Measurements from ENCODE around the gene MAPRE2.

MAPRE2 gene

DNA sequence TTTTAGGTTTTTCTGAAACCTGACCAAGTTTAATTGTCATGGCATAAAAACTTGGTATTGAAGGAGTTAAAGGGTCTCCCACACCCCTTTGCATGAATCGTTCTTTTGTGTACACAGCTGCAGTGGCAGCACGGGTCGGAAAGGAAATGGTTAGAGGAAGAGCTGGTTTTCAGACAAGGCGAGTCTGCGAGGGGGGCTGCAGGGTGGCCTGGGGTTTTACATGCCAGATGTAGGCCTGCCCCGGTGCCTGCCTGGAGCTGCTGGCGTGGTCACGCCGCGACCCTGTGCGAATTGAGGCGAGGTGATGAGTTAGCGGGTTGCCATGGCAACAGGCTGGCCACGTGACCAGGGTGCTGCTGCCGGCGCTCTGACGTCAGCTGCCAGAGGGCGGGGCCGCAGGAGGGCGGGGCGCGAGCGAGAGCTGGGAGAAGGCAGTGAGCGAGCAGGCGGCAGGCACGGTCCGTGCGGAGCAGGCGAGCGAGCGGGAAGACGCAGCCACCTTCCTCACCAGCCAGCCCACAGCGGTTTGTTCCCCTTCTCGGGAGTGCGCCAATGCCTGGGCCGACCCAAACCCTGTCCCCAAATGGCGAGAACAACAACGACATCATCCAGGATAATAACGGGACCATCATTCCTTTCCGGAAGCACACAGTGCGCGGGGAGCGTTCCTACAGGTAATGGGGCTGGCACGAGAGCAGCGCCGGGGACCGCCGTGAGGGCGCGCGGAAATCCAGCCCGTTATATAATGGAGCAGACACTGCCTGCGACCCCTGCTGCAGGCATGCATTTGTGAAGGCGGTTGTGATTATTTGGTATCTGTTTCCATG, at the start of gene MAPRE2:
Gene MAPRE2 (plus strand): TSS at position 426 of the 827 bp plus-strand sequence. CDS start 127 bp downstream, at position 553.
- DNase-seq (ENCODE audit: low read depth in 2 of 2) = peak; percentile 99 to 100

DNA sequence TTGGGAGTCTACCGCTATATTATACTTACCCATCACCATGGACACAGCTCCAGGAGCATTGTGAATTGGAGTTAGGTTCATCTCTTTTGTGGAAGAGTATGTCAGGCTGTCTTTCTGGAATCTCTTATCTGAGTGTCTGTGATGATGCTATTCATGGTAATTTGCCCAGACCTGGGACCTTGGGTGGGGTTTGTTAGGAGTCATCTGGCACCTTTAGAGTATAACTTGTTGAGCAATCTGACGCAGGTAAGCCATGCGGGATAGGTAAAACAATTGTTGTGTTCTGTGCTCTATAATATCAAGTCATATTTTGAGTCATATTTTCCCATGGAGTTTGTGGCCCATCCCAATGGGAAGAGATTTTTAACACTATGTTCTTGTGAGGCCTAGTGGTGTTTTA, 49.7 kb upstream of the MAPRE2 start:
- no peak for DNase-seq (ENCODE audit: low read depth in 2 of 2)

DNA sequence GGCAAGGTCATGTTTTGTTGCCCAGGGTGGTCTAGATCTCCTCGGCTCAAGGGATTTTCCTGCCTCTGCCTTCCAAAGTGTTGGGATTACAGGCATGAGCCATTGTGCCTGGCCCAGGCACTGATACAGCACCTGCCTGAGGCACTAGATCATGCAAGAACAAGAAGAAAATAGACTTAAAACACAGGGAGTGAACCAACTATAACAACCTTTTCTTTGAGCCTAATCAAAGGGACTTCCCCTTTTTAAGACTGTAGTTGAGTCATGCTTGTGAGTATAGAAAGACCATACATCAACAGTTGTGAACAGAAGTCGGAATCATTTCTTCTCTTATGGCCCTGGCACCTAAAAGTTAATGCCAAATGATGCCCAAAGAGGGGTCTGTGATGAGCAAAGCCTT, 47.9 kb upstream of the MAPRE2 start:
- no peak for DNase-seq (ENCODE audit: low read depth in 2 of 2)

DNA sequence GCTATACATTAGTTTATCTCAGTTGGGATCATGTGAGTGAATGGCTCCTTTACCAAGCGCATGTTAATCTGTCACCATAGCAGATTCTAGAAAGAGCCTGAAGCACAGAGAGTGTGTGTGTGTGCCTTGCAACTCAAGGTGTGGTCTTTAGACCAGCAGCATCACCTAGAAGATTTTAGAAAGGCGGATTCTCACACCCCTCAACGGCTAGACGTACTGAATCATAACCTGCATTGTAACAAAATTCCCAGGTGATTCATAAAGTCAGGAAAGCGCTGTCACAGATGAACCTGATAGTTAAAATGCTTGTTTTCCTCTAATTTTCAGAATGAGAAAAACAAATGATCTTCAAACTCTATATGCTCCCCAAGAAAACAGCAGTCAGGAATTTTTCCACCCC, 45.5 kb upstream of the MAPRE2 start:
- no peak for DNase-seq (ENCODE audit: low read depth in 2 of 2)

DNA sequence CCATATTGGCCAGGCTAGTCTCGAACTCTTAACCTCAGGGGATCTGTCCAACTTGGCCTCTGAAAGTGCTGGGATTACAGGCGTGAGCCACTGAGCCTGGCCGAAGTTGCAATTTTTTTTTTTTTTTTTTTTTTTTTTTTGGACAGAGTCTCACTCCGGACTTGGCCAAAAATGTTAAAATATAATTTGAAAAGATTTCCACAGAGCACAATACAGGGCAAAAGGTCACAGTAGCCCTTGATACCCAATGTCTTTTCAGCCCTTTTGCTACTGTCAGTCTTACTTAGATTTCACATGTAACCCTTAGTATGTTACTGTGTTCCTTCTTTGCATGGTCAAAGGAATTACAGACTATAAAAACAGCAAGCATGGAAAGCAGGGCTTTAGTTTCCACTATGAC, 42.6 kb upstream of the MAPRE2 start:
- no peak for DNase-seq (ENCODE audit: low read depth in 2 of 2)

DNA sequence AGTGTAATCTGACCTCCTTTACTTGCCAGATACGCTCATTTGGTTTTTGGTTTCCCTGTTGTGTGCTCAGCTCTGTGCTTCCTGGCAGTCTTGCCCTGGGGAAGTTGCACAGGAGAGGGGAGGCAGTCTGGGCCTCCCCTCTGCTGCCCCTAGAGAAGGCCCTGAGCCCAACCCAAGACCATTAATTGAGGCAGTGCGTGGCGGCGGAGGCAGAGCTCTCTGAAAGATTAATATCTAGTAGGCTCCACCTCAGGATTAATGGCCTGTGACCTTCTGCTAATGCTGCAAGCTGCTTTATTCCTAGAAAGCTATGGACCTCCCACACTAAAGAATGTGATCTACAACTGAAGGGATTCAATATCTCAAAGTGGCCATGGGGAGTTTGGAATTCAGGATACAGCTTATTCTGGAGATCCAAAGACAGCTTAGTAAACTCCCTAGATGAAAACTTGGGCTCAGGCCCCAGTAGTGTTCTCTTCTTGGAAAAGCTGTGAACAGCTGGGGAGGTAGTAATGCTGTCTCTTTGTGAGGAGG, 41.4 kb upstream of the MAPRE2 start:
- no peak for DNase-seq (ENCODE audit: low read depth in 2 of 2)

DNA sequence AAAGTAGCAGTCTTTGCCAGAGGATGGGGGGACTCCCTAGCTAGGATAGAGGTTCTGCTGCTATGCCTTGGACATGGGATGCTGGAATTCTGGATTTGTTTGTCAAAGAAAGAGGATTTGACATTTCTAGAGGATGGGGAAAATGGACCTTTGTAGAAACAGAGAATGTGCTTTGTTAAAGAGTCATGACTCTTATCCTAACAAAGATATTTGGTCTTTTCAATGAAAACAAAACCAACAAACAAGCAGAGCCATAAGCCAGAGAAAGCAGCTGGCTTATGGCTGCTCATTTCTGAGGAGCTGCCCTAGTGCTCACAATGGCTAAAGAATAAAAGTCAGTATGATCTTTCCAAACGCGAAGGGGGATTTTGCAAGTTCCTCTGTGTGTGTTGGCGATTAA, 40.8 kb upstream of the MAPRE2 start:
- DNase-seq (ENCODE audit: low read depth in 2 of 2) = no peak

DNA sequence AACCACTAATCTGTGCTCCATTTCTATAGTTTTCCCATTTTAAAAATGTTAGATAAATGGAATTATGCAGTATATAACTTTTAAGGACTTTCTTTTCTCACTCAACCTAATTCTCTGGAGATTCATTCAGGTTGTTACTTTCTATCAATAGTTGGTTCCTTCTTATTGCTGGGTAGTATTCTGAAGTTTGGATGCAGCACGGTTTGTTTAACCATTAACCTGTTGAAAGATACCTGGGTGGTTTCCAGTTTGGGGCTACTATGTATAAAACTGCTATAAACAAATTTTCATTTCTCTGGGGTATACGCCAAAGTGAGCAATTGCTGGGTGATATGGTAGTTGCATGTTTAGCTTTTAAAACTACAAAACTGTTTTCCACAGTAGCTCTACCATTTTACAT, 39.1 kb upstream of the MAPRE2 start:
- DNase-seq (ENCODE audit: low read depth in 2 of 2) = no peak

DNA sequence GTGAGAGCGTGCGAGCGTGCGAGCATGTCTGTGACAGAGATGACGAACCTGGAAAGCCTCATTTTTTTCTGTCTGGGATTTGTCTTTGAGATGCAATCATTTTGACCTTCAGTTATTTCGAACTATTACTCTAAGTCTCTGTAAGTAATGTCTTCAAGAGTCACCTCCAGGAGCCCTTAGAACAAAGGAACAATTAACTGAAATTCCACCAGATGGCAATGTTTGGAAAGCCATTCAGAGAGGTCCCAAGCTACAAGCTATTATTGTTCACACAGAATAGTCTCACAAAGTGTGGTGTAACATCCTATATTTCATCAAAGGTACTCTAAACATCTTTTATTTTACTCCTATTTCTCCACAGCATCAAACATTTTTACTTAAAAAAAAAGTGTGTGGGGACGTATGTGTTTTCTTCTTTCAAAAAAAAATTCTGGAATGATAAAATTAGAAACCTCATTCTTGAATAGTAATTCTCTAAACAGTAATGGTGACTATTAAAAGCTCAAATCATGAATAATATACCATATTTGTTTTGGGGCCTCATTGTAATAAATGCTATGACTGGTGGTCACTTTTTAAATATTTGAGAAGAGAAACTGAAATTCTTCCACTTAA, 35.1 kb upstream of the MAPRE2 start:
- DNase-seq (ENCODE audit: low read depth in 2 of 2) = no peak

DNA sequence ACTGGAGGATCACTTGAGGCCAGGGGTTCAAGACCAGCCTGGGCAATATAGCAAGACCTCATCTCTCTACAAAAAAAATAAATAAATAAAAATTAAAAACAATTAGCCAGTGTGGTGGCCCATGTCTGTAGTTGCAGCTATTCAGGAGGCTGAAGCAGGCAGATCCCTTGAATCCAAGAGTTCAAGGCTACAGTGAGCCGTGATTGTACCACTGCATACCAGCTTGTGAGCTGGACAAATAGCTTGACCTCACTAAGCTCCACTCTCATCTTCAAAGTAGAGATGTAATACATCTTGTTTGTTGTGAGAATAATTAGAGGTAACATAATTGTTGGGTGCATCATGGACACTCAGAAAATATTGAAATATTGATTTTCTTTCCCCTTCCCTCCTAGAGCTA, 31.1 kb upstream of the MAPRE2 start:
- DNase-seq (ENCODE audit: low read depth in 2 of 2) = no peak

DNA sequence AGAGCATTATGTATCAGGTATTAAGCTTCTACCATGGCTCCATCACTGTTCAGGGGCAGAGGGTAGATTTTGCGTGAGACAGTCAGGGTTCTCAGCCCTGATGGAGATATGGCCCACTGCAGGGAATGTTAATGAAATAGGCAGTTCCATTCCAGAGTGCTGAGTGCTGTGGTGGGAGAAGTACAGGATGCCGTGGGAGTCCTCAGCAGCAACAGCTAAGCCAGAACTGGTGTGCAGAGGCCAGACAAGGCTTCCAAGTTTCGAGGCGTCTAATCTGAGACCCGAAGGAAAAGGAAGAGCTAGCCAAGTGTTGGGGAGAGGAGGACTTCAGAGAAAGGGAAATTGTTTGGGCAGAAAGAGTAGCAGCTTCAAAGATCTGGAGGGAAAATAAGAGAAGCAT, 30.2 kb upstream of the MAPRE2 start:
- no peak for DNase-seq (ENCODE audit: low read depth in 2 of 2)

DNA sequence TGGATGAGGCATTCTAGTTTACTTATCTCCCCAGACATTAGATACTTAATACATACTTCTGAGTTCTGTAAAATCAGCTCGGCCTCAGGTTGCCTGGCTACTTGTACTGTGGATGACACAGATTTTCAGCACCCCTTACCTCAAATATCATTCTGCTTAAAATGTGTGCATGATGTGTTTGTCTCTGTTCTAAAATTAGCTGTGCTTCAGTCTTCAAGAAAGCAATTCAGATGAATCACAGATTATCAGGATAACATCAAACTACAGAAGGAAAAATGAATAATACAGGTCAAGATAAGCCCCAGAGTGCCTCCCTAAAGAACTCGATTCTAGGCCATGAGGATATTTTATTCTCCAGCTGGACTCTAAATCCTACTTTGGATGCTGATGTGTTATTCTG, 21.3 kb upstream of the MAPRE2 start:
- no peak for DNase-seq (ENCODE audit: low read depth in 2 of 2)

DNA sequence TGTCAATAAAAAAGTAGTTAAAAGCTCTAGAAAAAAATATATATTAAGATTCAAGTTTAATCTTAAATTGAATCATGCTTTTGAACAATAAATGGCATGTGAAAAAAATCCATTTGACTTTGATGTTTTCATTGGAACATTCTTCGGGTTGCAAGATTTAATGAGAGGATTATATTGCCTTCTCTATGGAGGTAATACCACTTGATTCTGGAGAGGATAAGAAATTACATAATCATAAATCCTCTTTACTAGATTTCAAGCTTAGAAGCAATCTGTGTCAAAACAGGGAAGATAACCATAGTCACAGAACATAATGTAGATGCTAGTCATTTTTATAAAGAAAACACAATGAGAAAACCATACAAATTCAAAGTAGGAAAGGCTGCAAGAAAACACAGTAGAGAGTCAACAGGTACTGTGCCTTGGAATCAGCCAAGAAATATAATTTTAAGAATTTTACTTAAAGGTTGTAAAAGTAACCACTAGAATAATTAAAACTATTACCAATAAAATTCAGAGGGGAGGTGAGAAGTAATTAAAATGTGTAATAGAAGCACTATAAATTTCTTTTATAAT, 18.7 kb upstream of the MAPRE2 start:
- DNase-seq (ENCODE audit: low read depth in 2 of 2) = no peak

DNA sequence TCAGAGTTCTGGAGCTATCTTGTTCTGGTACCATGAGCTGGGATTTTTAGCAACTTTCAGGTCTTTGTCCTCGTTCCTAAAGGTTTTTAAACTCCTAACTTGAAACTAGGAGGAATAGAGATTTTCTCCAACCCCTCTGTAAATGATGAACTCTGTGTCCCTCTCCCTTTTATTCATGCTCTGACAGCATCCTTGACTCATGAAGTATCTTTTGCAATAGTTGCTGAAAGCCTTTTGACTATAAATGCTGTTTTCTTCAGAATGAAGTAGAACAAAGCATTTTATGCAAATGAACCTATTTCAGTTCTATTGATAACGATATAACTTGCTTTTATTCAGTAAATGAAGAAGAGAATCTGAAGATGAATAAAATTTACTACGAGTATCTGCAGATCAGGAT, 17.0 kb upstream of the MAPRE2 start:
- no peak for DNase-seq (ENCODE audit: low read depth in 2 of 2)

DNA sequence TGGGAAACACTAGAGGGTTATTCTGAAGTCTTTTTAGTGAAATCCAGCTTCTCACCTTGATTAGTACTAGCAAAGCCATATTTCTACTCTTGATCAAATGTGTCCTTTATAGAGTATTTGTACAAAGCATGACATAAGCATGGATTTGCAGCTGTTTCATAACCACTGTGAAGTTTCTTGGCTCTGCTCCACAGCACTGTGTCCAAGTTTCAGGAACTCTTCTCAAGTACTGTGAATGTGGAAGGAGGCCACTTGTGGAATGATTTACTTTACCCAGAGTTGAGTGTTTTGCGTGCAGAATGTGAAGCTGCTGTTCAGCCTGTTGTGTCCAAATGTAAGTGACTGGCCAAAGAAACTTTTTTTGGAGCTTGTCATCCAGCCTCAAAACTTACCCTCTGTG, 16.2 kb upstream of the MAPRE2 start:
- no peak for DNase-seq (ENCODE audit: low read depth in 2 of 2)

DNA sequence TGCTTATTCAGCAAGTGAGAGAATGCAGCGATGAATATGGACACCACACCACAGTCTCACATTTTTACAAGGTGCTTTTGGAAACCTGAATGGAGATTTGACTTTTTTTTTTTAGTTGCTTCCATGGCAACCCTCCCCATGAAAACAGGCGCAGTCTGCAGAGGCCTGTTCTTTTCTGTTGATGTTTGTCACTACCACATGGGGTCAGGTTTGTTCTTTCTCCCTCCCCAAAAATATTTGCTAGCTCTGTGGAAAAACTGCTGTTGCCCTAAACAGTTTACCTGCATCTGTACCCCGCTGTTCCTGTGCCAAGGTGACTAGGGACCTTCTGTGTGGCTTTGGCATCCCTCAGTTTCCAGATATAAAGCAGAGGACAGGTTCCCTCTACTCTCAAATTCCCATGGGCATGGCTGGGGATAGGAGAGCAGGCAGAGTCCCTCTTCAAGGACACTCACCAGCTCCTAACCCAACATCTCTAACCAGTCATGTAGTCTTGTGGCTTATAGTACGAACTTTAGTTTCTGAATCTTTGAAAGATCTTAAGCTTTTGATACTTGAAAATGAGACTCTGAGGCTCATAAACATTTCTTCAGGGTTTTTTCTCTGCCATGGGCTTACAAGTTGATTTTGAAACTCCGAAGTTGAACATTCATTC, 14.7 kb upstream of the MAPRE2 start:
- DNase-seq (ENCODE audit: low read depth in 2 of 2) = no peak

DNA sequence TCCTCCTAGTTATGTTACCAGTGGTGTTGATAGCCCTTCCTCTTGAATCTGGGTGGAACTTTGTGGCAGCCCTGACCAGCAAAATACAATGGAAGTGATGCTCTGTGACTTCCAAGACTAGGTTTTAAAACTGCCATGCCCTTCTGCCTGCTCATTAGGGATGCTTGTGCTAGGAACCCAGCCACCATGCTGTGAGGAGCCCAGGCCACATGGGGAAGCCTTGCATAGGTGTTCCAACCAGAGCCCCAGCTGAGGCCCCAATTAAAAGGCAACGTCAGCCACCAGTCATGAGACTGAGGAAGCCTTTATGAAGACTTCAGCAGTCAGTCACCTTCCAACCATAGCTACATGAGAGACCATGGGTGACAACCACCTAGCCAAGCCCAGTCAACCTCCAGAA, 14.0 kb upstream of the MAPRE2 start:
- DNase-seq (ENCODE audit: low read depth in 2 of 2) = no peak

DNA sequence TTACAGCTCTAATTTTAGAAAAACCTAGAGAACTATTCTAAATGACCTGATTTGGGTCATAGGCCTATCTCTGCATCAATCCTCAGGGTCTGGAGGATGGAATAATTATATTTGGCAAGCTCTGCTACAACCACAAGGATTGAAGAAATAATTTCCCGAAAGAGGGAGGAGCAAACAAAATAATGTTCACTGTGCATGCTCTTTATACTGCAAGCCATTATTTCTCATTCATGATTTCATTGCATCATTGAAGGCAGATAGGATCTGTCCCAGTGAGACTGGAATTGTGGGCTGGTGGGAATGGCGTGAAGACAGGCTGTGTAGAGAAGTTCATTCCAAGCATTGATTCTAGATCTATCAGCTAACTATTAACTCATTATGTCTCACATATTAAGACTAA, 12.7 kb upstream of the MAPRE2 start:
- DNase-seq (ENCODE audit: low read depth in 2 of 2) = no peak

DNA sequence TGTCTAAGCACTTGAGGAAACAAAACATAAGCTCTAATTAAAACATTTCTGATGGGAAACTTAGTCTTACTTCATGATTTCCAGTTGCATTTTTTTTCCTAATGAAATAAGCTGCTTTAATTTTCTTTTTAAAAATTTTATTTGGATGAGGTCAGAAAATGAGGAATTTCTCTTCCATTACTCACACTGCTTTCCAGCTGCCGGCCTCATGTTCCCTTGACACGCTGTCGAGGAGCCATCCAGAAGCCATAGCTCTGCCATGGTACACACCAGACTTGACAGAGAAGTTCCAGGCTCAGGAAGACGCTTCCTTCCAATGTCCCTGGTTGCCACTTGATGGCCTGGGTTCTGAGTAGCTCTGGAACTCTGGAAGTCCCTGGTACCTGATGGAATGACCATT, 12.1 kb upstream of the MAPRE2 start:
- DNase-seq (ENCODE audit: low read depth in 2 of 2) = no peak

DNA sequence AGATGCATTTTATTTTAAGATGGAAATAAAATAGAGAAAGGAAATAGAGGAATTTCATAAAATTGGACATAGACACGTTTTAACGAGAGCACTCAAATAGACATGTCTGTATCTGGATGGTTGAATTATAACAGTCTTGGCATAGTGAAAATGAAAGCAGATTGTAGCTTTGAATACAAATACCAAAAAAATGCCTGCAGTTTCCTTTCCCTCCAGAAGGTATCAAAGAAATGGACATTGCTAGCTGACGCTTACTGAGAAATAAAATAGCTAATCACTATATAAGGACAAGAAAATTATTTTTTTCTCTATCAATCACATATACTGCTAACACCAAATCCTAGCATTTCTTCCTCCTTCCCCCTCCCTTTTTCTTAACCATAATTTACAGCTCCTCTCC, 11.4 kb upstream of the MAPRE2 start:
- DNase-seq (ENCODE audit: low read depth in 2 of 2) = no peak

DNA sequence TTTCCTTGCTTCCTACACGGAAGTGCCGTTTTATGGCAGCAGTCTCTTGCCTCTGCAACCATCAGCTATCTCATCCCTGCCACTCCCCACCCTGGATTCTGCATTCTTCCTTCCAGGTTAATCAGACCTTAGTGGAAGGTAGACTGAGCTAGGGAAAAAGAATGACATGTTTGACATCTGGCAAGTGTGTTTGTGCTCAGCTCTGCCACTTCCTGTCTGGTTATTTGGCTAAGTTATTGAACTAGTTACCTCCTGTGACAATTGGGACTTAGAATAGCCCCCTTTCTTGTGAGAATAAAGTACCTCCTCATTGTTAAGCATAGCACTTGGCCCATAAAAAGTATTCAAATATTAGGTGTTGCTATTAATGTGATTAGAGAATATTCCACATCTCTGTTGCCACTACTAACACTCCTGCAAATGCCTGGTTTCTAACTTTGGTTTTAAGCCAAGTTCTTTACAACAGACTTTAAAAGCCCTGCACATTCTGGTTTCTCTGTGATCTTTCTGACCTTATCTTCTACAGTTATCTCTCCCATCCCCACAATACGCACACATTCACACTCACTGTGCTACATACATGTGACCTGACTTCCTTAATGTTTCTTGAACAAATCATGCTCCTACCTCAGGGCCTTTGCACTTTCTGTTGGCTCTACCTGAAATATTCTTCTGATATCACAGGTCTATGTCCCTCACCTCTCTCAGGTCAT, 10.8 kb upstream of the MAPRE2 start:
- DNase-seq (ENCODE audit: low read depth in 2 of 2) = no peak

DNA sequence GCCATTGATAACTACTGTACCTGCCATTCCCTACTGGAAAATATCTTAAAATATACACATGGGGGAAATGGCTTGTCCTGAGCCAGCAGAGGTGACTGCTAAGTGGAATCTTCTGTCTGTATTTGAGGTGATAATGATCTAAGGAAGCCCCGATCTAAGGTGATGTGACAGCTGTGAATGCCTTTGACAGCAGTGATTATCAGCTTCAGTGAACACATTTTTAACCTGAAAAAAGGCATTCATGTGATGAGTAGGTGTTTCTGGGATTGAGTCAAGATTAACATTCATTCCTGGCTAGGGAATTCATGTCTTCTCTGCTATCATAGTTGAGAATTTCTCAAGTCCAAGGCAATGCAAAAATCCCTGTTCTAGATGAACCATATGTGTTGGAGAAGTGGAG, 9.1 kb upstream of the MAPRE2 start:
- no peak for DNase-seq (ENCODE audit: low read depth in 2 of 2)
